T-cell (primary cell): ENCODE measurements around the gene ZNF821. TPM values are rescaled to one million over a fixed set of nuclear protein-coding genes. Genes with fewer than 3 reads are reported as not detected.
A peak's percentile ranks its signal among the peaks of the same experiment; 100 is the strongest.

Experiments
- ATAC-seq, 4 experiments: fragments of 200-7000 bp in 3 of 4; fragments of 150-1000 bp in 1 of 4; cut with Tn5 transposase; replicated peaks in 1 of 4; 1 replicate in 3 of 4; 2 replicates in 1 of 4; pipeline ENCODE4 v1.10.0; 2021; ENCODE audit warnings: moderate library complexity in 3 of 4, mild to moderate bottlenecking in 2 of 4, moderate number of reproducible peaks in 1 of 4
- CTCF ChIA-PET, 2 donors: fragments of 300-600 bp; sonication (Branson Sonifier 250); formaldehyde crosslinking; loops; one replicate each; lab custom pipeline; 2022; ENCODE audit warnings: antibody characterized with exemption in 2 of 2; lab: Charles Lee
- POLR2A ChIA-PET, 2 donors: fragments of 300-600 bp; sonication (Branson Sonifier 250); formaldehyde crosslinking; loops; one replicate each; lab custom pipeline; 2022; ENCODE audit warnings: antibody characterized with exemption in 2 of 2; lab: Charles Lee
- DNase-seq, 35 experiments: peaks; one replicate each; pipeline versions ENCODE4 v3.0.0 to v3.0.0-alpha.2; 2013 to 2023
- H3K27ac ChIP-seq: one replicate; pipeline ENCODE4 v1.5.1; 2013; ENCODE audit warnings: low read length
- H3K27me3 ChIP-seq, 2 experiments: replicated peaks in 1 of 2; 1 replicate in 1 of 2; 2 replicates in 1 of 2; pipeline versions ENCODE4 v1.6.1 to v1.7.0; 2013; ENCODE audit warnings: low read length in 1 of 2, mixed read lengths in 1 of 2; ENCODE audit not compliant: control insufficient read depth in 2 of 2, insufficient read depth in 2 of 2; ENCODE audit errors: extremely low read depth in 1 of 2
- H3K36me3 ChIP-seq, 2 donors: 1 replicate in 1 of 2; 2 replicates in 1 of 2; pipeline versions ENCODE4 v1.6.1 to v1.7.0; 2013; ENCODE audit warnings: low read length in 1 of 2; ENCODE audit not compliant: control insufficient read depth in 2 of 2, insufficient read depth in 1 of 2; ENCODE audit errors: extremely low read depth in 1 of 2
- H3K4me1 ChIP-seq, 2 experiments: 1 replicate in 1 of 2; 2 replicates in 1 of 2; pipeline versions ENCODE4 v1.6.1 to v1.7.0; 2013; ENCODE audit warnings: low read length in 2 of 2, mixed read lengths in 1 of 2; ENCODE audit not compliant: insufficient read depth in 2 of 2, control insufficient read depth in 1 of 2; ENCODE audit errors: extremely low read depth in 1 of 2
- H3K4me3 ChIP-seq, 2 donors: 1 replicate in 1 of 2; 2 replicates in 1 of 2; pipeline versions ENCODE4 v1.5.1 to v1.7.0; 2013; ENCODE audit warnings: mild to moderate bottlenecking in 2 of 2, low read length in 1 of 2, moderate library complexity in 1 of 2; ENCODE audit not compliant: control insufficient read depth in 1 of 2; ENCODE audit errors: extremely low read depth in 1 of 2
- H3K9me3 ChIP-seq: 2 replicates; pipeline ENCODE4 v1.7.0; 2013
- H3K27ac Mint-ChIP-seq, 2 donors: one replicate each; pipeline ENCODE4 v1.8.0; 2020 to 2021; ENCODE audit warnings: mild to moderate bottlenecking in 2 of 2, mixed read lengths in 2 of 2
- H3K27me3 Mint-ChIP-seq, 2 donors: one replicate each; pipeline ENCODE4 v1.8.0; 2021 to 2022; ENCODE audit warnings: mixed read lengths in 2 of 2
- H3K36me3 Mint-ChIP-seq: one replicate; pipeline ENCODE4 v1.8.0; 2021; ENCODE audit warnings: mixed read lengths
- H3K4me1 Mint-ChIP-seq, 3 donors: one replicate each; pipeline ENCODE4 v1.8.0; 2020 to 2022; ENCODE audit warnings: mixed read lengths in 3 of 3, mild to moderate bottlenecking in 1 of 3
- H3K4me3 Mint-ChIP-seq, 3 donors: one replicate each; pipeline ENCODE4 v1.8.0; 2020 to 2022; ENCODE audit warnings: mild to moderate bottlenecking in 3 of 3, mixed read lengths in 3 of 3, moderate library complexity in 3 of 3
- H3K9me3 Mint-ChIP-seq, 3 donors: one replicate each; pipeline ENCODE4 v1.8.0; 2020 to 2022; ENCODE audit warnings: mixed read lengths in 3 of 3
- WGBS: methylation state at CpG from one replicate; pipeline ENCODE4 v1.1.5; 2013; ENCODE audit warnings: missing lambda C conversion rate; ENCODE audit not compliant: insufficient coverage; 5-methylcytosine and 5-hydroxymethylcytosine counted together
- total RNA-seq, 35 experiments: library from RNA in 6 of 35; stranded (reverse) in 6 of 35; fragments of 120-200 nt in 1 of 35; gene quantifications; one replicate each; pipeline versions ENCODE4 v1.2.1 to v1.2.4 and lab custom pipeline; 2013 to 2026

ZNF821 gene
- total RNA-seq, 5 donors from 2014 or later (not counting 1 experiment from before 2014, with no cell fraction given) = 8.0 to 17.9 (median 9.3) TPM

DNA sequence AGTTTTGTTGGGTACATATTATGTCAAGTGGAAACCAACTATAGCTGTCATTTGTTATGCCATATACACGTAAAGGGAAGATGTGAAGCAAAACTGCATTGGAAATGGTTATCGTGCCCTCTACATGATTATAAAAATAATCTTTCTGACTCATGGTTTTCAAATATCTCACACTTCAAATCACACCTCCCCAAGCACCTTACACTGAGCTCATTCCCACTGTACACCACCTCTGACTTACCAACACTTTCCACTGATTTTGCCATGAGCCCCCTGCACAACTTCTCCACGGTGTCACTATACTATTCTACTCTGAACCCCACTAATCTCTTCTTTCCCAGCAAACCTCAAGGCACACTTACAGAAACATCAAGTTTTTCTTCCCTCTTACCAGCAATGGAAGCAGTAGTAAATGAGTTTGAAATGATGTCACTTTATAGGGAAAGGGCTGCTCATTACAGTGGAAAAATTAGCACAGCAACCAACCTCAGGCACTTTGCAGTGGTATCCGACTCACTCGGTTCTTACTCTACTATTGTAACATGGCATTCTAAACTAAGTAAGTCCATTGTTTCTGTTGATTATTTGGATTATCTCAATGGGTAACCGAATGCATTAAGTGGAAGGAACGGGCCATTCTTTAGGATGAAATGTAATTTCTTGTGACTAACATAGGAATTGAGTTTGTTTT is 18.7 kb downstream of the ZNF821 start:
- peak overlapping the region; percentile 0 to 11 for H3K27ac Mint-ChIP-seq
- no peaks in the 10 kb centered on the region for H3K27me3 Mint-ChIP-seq
- ChIA-PET CTCF (interaction anchor here in 1 of 2 donors (0.5 kb wide), 1 partner anchor 921 kb away, joined by 3 read pairs; no protein-coding TSS in a partner anchor), POLR2A (no interaction called here)
- DNase-seq (no peak), ATAC-seq (no peak)
- H3K4me3 ChIP-seq = no peak overlapping the region
- no peak overlapping the region for H3K4me3 Mint-ChIP-seq
- no peaks in the 10 kb centered on the region for H3K27me3 ChIP-seq
- no peak overlapping the region for H3K27ac ChIP-seq
- peaks cover 2 to 8% (median 7%) of the 10 kb centered on the region in 3 donors for H3K4me1 Mint-ChIP-seq
- peaks cover 0 to under 1% of the 10 kb centered on the region in 2 experiments for H3K4me1 ChIP-seq
- H3K9me3 ChIP-seq = no peaks in the 10 kb centered on the region
- WGBS = 100% methylated on average over 2 of the region's 7 CpGs
- no peaks in the 10 kb centered on the region for H3K9me3 Mint-ChIP-seq
- peaks cover 2 to 53% of the 10 kb centered on the region in 2 donors for H3K36me3 ChIP-seq
- peaks cover 35% of the 10 kb centered on the region for H3K36me3 Mint-ChIP-seq

DNA sequence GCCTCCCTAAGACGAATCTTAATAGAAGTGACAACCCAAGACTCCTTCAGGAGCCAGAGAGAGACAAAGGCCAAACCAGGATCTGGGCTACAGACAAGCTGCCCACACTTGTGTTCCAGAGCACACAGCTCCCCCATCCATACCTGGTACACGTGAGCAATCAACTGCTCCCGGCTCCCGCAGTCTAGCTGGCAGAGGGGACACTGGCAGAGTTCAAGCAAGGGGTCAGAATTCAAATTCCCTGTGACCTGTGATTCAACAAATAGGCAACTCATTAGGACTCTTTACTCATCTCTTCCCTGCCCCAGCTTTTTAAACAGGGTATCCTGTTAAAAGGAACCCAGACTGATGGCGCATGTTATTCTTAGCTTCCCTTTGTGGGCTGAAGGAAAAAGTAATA is 20.0 kb downstream of the ZNF821 start:
- Histone ChIP-seq H3K27ac (no peak overlapping the region), H3K36me3 (peaks cover 3 to 63% of the 10 kb centered on the region in 2 donors), H3K4me3 (no peak overlapping the region), H3K9me3 (no peaks in the 10 kb centered on the region), H3K4me1 (peaks cover 0 to 5% of the 10 kb centered on the region in 2 experiments), H3K27me3 (no peaks in the 10 kb centered on the region)
- Mint-ChIP-seq H3K4me1 (peaks cover 0 to 4% (median 4%) of the 10 kb centered on the region in 3 donors), H3K27me3 (no peaks in the 10 kb centered on the region), H3K4me3 (no peak overlapping the region), H3K9me3 (no peaks in the 10 kb centered on the region), H3K27ac (peak overlapping the region in 1 of 2 donors; percentile 12), H3K36me3 (peaks cover 36% of the 10 kb centered on the region)
- DNase-seq (no peak), ATAC-seq (no peak)
- CTCF ChIA-PET = no interaction called here
- POLR2A ChIA-PET = interaction anchor here in 1 of 2 donors (0.6 kb wide), 1 partner anchor 18 kb away, joined by 5 read pairs; no protein-coding TSS in a partner anchor
- 94% methylated on average over 4 of the region's 5 CpGs for WGBS

DNA sequence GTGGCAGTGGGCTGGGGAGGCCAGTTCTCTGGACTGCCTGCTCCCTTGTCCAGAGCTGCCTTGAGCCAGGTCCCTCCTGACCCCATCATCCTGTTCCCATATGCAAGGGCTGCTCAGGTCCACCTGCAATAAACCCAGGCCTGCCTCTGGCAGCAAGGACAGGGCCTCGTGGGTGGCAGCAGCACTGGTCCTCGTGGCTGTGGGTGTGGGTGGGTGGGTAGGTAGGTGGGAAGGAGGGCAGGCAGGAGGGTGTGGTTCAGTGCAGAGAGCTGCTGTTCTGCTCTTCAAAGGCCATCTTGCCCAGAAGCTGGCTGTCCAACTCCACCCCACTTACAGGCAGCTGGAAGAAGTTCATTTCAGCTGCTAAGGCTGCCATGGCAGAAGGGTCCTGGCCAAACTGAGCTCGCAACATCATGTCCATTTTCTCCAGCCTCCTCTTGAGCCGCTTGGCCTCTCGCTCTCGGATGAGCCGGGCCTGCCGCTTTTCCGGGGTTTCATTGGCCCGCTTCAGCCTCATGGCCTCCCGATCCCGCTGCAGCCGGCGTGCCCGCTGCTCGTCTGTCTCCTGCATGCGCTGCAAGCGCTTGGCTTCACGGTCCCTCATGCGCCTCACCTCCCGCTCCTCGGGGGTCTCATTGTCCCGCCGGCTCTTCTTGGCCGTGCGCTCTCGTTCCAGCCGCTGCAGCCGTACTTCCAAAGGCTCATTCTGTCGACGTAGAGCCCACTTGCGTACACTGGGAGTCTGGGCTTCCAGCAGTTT is 24.0 kb downstream of the ZNF821 start:
- Histone ChIP-seq H3K9me3 (no peaks in the 10 kb centered on the region), H3K27me3 (no peaks in the 10 kb centered on the region), H3K4me1 (peaks cover 0 to 29% of the 10 kb centered on the region in 2 experiments), H3K27ac (no peak overlapping the region), H3K36me3 (peaks cover 3 to 54% of the 10 kb centered on the region in 2 donors), H3K4me3 (no peak overlapping the region)
- ChIA-PET POLR2A (no interaction called here), CTCF (interaction anchor here in 1 of 2 donors (0.6 to 1.4 kb wide), 2 partner anchors 11 to 102 kb away, joined by 3 to 5 read pairs; no protein-coding TSS in a partner anchor)
- H3K27me3 Mint-ChIP-seq = no peaks in the 10 kb centered on the region
- H3K4me3 Mint-ChIP-seq = no peak overlapping the region
- H3K9me3 Mint-ChIP-seq = no peaks in the 10 kb centered on the region
- WGBS = 93% methylated on average over 32 of the region's 32 CpGs
- peak overlapping the region in 1 of 2 donors; percentile 6 for H3K27ac Mint-ChIP-seq
- peaks cover 31% of the 10 kb centered on the region for H3K36me3 Mint-ChIP-seq
- peaks cover 18 to 28% (median 26%) of the 10 kb centered on the region in 3 donors for H3K4me1 Mint-ChIP-seq
- no peak for DNase-seq
- no peak for ATAC-seq

DNA sequence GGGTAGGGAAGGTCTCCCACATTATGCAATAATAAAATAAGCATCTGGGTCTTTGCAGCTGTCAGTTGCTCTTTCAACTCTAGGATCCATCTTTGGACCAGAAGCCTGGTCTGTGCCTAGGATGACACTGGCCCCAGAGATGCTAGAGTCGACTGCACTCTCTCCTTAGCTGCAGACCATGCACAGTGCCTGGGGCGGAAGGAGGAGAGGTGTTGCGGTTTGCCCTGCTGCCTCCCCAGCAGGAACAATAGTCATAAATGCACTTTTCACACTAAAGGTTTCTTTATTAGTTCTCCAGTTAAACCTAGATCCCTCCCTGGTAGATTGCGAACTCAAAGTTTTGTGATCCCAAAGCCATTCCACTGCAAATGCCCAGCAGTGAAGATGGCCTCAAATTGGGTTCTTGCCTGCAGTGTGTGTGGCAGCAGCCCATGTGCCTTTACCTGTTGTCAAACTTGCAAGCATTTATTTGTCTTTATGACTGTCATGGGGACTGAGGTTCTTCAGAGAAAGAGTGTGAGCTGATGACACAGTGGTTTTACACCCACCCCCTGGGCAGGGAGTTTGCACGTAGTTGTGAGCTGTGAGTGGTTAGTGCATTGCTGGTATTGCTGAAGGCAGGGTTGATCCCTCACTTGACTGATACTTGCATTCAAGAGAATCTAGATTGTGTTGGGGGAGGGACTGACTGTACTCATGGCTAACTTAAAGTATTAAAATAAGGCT is 27.9 kb downstream of the ZNF821 start:
- ChIA-PET POLR2A (interaction anchor here (0.5 to 0.6 kb wide), 2 partner anchors 53 to 149 kb away, joined by 3 to 5 read pairs; no protein-coding TSS in a partner anchor), CTCF (interaction anchor here in 1 of 2 donors (1.0 to 2.8 kb wide), 2 partner anchors 25 to 27 kb away, joined by 3 to 12 read pairs; partner anchors contain the start of gene ZNF821)
- H3K36me3 ChIP-seq = peaks cover 8 to 53% of the 10 kb centered on the region in 2 donors
- DNase-seq = peak in 21 of 35 experiments; percentile 2 to 65 (median 23)
- H3K4me1 ChIP-seq = peaks cover 0 to 67% of the 10 kb centered on the region in 2 experiments
- Mint-ChIP-seq H3K9me3 (no peaks in the 10 kb centered on the region), H3K36me3 (peaks cover 22% of the 10 kb centered on the region), H3K27ac (peak overlapping the region; percentile 65 to 79), H3K4me3 (peak overlapping the region in 1 of 3 donors; percentile 47), H3K4me1 (peaks cover 53 to 65% (median 59%) of the 10 kb centered on the region in 3 donors), H3K27me3 (no peaks in the 10 kb centered on the region)
- peak overlapping the region; percentile 54 for H3K27ac ChIP-seq
- no peaks in the 10 kb centered on the region for H3K27me3 ChIP-seq
- no peaks in the 10 kb centered on the region for H3K9me3 ChIP-seq
- 59% methylated on average over 3 of the region's 5 CpGs for WGBS
- no peak overlapping the region for H3K4me3 ChIP-seq
- peak; percentile 35 to 71 (median 58) for ATAC-seq

DNA sequence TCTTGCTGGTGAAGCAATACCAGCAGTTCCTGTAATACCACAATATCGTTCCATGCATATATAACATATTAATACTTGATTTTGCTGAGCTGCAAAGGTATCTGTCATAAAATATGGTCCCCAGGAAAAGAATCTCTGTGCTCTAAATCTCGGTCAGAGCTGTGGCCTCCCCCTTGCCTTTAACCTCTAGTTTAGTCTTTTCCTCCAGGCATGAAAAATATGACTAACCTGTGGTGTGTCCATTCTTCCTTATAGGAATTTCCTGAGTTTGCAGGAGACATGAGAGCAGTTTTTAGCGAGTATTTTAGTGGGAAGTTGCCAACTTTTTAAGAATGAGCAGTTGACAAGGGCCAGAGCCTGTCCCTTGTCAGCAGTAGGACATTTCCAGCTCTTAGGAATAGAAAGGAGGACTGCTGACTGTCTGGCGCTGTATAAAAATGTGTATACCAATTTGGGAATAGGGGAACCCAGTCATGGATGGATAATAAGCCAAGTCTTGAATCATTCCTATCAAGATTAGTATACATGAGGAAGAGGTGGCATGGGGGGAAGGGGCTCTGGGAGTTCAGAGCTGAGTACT is 29.5 kb downstream of the ZNF821 start:
- Mint-ChIP-seq H3K9me3 (no peaks in the 10 kb centered on the region), H3K27me3 (no peaks in the 10 kb centered on the region), H3K27ac (peak overlapping the region; percentile 59 to 63), H3K4me3 (no peak overlapping the region), H3K36me3 (peaks cover 24% of the 10 kb centered on the region), H3K4me1 (peaks cover 56 to 68% (median 66%) of the 10 kb centered on the region in 3 donors)
- peak overlapping the region; percentile 53 for H3K27ac ChIP-seq
- CTCF ChIA-PET = interaction anchor here in 1 of 2 donors (0.5 kb wide), 1 partner anchor 1553 kb away, joined by 3 read pairs; no protein-coding TSS in a partner anchor
- POLR2A ChIA-PET = interaction anchor here in 1 of 2 donors (0.6 kb wide), 1 partner anchor 1771 kb away, joined by 3 read pairs; no protein-coding TSS in a partner anchor
- no peaks in the 10 kb centered on the region for H3K9me3 ChIP-seq
- no peak for DNase-seq
- WGBS = 100% methylated on average over 1 of the region's 4 CpGs
- H3K36me3 ChIP-seq = peaks cover 10 to 60% of the 10 kb centered on the region in 2 donors
- peaks cover 0 to 63% of the 10 kb centered on the region in 2 experiments for H3K4me1 ChIP-seq
- H3K27me3 ChIP-seq = no peaks in the 10 kb centered on the region
- no peak overlapping the region for H3K4me3 ChIP-seq
- ATAC-seq = no peak
